Stimulated activated naive CD8-positive, alpha-beta T cell treated with anti-CD3 and anti-CD28 coated beads, Interleukin-15, Interleukin-2, amounts not matched to agents 100 ng/mL and 50 ng/mL, for 24 hours (primary cell): Measurements from ENCODE around the gene PCP2.

Experiments used
- H3K27ac Mint-ChIP-seq: one replicate; pipeline ENCODE4 v1.8.0; 2021; ENCODE audit warnings: mild to moderate bottlenecking, mixed read lengths
- H3K27me3 Mint-ChIP-seq: one replicate; pipeline ENCODE4 v1.8.0; 2021; ENCODE audit warnings: mixed read lengths
- H3K36me3 Mint-ChIP-seq: one replicate; pipeline ENCODE4 v1.8.0; 2021; ENCODE audit warnings: low read depth, mixed read lengths
- H3K4me1 Mint-ChIP-seq: one replicate; pipeline ENCODE4 v1.8.0; 2021; ENCODE audit warnings: low read depth, mixed read lengths
- H3K4me3 Mint-ChIP-seq: one replicate; pipeline ENCODE4 v1.8.0; 2021; ENCODE audit warnings: mild to moderate bottlenecking, mixed read lengths
- H3K9me3 Mint-ChIP-seq: one replicate; pipeline ENCODE4 v1.8.0; 2021; ENCODE audit warnings: mixed read lengths

The PCP2 gene

DNA sequence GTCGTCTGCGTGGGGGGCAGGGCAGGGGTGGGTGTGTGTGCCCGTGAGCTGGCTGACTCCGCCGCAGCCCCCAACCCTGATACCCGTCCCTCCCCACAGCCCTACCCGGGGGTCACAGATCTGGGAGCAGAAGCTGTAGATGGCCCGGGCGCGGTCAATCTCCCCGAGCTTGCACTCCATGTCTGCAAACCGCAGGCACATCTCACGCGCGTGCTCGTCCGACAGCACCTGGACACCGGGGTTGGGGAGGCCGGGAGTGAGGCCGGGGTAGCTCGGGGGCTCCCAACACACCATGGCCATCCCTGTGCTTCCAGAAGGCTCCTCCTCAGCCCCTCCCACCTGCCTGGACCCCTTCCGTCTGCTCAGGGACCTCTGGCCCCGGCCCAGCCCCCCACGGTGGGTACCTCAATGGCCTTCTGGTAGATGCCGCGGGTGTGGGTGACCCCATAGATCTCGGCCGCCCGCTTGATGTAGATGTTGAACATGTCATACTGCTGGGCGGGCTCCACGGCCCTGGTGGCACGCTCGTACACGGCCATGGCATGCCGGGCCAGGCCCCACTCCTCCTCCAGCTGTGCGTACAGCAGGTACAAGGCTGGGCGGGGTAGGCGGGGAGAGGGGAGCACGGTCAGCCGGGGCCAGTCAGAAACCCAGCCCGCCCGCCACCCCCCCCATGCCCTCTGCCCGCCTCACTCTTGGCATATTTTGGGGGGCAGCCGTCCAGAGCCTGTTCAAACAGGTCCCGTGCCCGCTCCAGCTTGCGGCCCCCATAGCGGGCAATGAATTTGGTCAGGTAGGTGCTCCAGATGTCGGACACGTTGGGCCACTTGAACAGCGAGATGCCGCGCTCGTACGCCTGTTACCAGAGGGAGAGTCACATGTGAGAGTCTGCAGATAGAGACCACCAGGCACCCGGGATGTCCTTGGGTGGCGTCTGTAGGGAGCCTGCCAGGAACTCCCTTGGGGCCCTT, 12.8 kb downstream of the PCP2 start:
- H3K9me3 Mint-ChIP-seq, result no peaks in the 10 kb centered on the region

DNA sequence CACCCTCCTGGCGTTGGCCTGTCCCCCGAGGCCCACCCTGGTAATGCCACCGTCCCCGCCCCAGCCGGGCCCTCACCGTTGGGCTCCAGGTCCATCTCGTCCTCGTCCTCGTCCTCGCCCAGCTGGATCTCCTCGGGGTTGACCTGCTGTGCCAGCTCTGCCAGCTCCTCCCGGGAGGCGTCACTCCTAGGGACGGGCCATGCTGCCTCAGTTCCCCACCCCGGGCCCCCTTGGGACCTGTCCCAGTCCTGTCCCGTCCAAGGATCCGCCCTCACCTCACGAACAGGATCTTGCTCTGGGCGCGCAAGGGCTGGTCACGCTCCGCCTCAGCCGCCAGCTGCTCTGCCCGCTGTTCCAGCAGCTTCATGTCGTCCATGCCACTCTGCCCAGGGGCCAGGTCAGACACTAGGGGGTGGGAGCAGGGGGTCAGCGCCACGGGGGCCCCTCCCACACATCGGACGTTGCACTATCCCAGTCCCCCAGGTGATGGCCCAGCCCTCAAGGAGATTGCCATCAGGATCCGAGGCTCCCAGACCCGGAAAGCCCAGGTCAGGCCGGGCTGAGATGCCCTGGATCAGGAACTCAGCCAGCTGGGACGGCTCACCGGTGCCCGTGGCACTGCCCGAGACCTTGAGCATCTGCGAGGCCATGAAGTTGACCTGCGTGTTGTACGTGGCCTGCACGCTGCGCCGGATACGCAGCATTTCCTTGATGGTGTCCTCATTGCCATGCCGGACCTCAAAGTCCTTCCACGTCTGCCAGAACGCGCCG, 13.7 kb downstream of the PCP2 start:
- Mint-ChIP-seq H3K27ac (no peak overlapping the region), H3K36me3 (peaks cover 26% of the 10 kb centered on the region), H3K4me3 (no peak overlapping the region), H3K4me1 (no peaks in the 10 kb centered on the region), H3K9me3 (no peaks in the 10 kb centered on the region), H3K27me3 (no peaks in the 10 kb centered on the region)

More for the DNA sequence above, 12.8 kb downstream of the PCP2 start:
- no peaks in the 10 kb centered on the region for H3K4me1 Mint-ChIP-seq
- no peaks in the 10 kb centered on the region for H3K27me3 Mint-ChIP-seq
- peaks cover 30% of the 10 kb centered on the region for H3K36me3 Mint-ChIP-seq
- no peak overlapping the region for H3K4me3 Mint-ChIP-seq
- no peak overlapping the region for H3K27ac Mint-ChIP-seq

DNA sequence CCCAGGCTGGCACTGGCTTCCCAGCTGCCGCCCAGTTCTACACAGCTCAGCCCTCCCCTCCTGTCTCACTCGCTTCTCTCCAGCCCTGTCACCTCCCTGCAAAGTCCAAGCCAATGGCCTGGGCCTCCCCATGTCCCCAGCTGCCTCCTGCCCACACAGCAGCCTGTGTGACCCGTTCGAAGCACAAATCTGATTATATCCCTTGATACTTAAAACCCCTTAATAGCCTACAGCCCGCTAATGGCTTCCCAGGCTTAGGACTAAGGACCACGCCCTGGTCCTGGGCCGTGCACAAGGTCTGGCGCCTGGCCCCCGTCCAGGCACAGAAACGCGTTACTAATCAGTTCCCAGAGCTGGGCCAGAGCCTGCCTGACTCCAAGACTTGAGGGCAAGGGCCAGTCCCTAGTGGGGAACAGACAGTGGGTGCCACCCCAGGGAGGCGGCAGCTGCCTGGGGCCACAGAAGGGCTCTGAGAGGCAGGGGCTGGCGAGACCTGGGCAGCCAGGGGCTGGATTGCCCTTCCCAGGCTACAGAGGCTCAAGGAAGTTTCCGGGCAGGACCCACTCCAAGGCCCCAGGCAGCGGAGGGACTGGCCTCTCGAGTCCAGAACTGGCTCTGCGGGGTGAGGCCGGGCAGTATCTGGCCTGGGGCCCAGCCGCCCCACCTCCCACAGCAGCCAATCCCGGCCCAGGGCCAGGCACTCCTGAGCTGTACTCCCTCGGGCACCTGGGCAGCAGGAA, 14.6 kb downstream of the PCP2 start:
- Mint-ChIP-seq H3K27ac (no peak overlapping the region), H3K4me3 (no peak overlapping the region), H3K36me3 (peaks cover 25% of the 10 kb centered on the region), H3K27me3 (no peaks in the 10 kb centered on the region), H3K9me3 (no peaks in the 10 kb centered on the region), H3K4me1 (no peaks in the 10 kb centered on the region)

DNA sequence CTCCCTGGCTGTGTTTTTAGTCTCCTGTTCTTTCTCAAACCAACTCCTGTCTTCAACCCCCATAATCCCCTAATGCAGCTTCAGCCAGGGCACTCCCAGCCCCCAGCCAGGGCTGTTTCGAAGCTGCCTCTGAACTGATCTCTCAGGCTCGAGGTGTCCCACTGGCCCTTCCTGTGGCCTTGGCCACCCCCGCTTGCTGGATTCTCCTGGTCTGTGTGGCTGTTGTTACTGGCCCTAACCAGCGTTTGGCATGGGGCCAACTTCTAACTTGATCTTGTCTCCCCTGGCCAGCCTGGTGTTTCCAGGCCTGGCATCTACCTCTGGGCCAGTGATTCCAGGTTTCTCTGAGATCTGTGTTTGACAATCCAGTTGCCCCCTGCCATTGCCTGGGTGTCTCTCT, 15.2 kb downstream of the PCP2 start:
- no peaks in the 10 kb centered on the region for H3K9me3 Mint-ChIP-seq
- no peak overlapping the region for H3K27ac Mint-ChIP-seq
- no peak overlapping the region for H3K4me3 Mint-ChIP-seq
- no peaks in the 10 kb centered on the region for H3K4me1 Mint-ChIP-seq
- H3K36me3 Mint-ChIP-seq, result peaks cover 25% of the 10 kb centered on the region
- no peaks in the 10 kb centered on the region for H3K27me3 Mint-ChIP-seq

DNA sequence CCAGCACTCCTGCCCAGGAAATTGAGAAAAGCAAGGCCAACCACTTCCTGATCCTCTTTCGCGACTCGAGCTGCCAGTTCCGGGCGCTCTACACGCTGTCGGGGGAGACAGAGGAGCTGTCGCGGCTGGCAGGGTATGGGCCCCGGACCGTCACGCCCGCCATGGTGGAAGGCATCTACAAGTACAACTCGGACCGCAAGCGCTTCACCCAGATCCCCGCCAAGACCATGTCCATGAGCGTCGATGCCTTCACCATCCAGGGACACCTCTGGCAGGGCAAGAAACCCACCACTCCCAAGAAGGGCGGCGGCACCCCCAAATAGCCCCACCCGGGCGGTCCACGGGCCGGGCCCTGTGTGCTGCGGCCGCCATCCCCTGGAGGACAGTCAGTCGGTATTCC, 15.8 kb downstream of the PCP2 start:
- no peaks in the 10 kb centered on the region for H3K4me1 Mint-ChIP-seq
- peaks cover 19% of the 10 kb centered on the region for H3K36me3 Mint-ChIP-seq
- no peaks in the 10 kb centered on the region for H3K27me3 Mint-ChIP-seq
- no peak overlapping the region for H3K4me3 Mint-ChIP-seq
- H3K27ac Mint-ChIP-seq, result no peak overlapping the region
- H3K9me3 Mint-ChIP-seq, result no peaks in the 10 kb centered on the region

DNA sequence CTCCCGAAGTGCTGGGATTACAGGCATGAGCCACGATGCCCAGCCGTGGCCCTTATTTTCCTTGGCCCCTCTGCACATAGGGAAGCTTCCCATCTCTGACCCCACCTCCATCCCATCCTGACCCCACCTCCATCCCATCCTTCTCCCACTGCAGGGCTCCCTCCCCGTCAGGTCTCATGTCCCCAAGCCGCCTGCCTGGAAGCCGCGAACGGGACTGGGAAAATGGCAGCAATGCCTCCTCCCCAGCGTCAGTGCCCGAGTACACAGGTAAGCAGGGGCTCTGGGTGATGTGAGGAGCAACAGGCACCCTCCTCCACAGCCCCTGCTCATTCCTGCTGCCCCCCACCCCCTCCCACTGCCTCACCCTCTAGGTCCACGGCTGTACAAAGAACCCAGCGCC, 16.3 kb downstream of the PCP2 start:
- Mint-ChIP-seq H3K36me3 (peaks cover 18% of the 10 kb centered on the region), H3K4me3 (no peak overlapping the region), H3K4me1 (no peaks in the 10 kb centered on the region), H3K9me3 (no peaks in the 10 kb centered on the region), H3K27ac (no peak overlapping the region), H3K27me3 (no peaks in the 10 kb centered on the region)

DNA sequence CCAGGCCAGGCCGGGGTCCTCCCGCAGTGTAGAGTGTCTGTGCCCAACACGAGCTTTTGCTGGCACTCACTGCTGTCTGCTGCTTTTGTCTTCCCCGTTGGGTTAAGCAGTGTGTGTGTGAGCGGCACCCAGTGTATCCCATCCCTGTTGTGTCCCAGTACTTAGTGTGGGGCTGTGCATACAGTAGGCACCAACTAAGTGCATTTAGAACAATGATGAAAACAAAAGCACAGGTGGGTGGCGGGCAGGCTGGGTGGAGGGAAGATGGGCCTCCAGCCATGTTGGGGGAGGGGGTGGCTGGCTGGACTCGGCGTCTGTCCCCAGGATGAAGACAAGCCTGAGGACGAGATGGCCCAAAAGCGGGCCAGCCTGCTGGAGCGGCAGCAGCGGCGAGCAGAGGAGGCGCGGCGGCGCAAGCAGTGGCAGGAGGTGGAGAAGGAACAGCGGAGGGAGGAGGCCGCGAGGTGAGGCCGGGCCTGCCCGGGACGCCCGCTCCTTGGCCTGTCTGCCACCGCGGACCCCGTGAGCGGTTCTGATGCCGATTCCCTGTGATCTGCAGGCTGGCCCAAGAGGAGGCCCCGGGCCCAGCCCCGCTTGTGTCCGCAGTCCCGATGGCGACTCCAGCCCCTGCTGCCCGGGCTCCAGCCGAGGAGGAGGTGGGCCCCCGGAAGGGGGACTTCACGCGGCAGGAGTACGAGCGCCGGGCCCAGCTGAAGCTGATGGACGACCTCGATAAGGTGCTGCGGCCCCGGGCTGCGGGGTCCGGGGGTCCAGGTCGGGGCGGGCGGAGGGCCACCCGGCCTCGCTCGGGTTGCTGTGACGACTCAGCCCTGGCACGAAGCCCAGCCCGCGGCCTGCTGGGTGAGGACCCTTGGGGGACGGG, 18.4 kb downstream of the PCP2 start:
- Mint-ChIP-seq H3K9me3 (no peaks in the 10 kb centered on the region), H3K27ac (no peak overlapping the region), H3K4me3 (no peak overlapping the region), H3K4me1 (no peaks in the 10 kb centered on the region), H3K27me3 (no peaks in the 10 kb centered on the region), H3K36me3 (peaks cover 8% of the 10 kb centered on the region)

DNA sequence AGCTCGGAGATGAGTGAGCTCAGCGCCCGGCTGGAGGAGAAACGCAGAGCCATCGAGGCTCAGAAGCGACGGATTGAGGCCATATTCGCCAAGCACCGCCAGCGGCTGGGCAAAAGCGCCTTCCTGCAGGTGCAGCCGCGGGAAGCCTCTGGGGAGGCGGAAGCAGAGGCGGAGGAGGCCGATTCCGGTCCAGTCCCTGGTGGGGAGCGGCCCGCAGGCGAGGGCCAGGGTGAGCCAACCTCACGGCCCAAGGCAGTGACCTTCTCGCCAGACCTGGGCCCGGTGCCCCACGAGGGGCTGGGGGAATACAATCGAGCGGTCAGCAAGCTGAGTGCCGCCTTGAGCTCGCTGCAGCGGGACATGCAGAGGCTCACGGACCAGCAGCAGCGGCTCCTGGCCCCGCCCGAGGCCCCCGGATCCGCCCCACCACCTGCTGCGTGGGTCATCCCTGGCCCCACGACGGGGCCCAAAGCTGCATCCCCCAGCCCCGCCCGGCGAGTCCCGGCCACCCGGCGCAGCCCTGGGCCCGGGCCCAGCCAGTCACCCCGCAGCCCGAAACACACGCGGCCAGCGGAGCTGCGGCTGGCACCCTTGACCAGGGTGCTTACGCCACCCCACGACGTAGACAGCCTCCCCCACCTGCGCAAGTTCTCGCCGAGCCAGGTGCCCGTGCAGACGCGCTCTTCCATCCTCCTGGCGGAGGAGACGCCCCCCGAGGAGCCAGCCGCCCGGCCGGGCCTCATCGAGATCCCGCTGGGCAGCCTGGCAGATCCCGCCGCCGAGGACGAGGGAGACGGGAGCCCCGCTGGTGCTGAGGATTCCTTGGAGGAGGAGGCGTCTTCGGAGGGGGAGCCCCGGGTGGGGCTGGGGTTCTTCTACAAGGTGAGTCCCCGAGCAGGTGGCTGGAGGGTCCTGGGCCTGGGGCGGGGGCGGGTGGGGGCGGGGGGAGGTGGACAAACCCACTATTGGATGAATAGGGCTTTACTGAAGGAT, 20.9 kb downstream of the PCP2 start:
- no peaks in the 10 kb centered on the region for H3K4me1 Mint-ChIP-seq
- no peaks in the 10 kb centered on the region for H3K36me3 Mint-ChIP-seq
- no peak overlapping the region for H3K27ac Mint-ChIP-seq
- H3K4me3 Mint-ChIP-seq, result no peak overlapping the region
- no peaks in the 10 kb centered on the region for H3K9me3 Mint-ChIP-seq
- H3K27me3 Mint-ChIP-seq, result no peaks in the 10 kb centered on the region

DNA sequence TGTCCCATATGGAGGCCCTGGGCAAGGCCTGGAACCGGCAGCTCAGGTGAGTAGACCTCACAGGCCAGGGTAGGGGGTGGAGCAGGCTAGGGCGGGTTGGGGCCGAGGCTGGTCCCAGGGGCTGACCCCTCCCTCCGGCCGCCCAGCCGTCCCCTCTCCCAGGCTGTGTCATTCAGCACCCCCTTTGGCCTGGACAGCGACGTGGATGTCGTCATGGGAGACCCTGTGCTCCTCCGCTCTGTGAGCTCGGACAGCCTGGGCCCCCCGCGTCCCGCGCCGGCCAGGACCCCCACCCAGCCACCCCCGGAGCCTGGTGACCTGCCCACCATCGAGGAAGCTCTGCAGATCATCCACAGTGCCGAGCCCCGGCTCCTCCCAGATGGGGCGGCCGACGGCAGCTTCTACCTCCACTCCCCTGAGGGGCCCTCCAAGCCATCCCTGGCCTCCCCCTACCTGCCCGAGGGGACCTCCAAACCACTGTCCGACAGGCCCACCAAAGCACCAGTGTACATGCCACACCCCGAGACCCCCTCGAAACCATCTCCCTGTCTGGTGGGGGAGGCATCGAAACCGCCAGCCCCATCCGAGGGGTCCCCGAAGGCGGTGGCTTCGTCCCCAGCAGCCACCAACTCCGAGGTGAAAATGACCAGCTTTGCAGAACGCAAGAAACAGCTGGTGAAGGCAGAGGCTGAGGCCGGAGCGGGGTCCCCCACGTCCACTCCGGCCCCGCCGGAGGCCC, 21.8 kb downstream of the PCP2 start:
- Mint-ChIP-seq H3K9me3 (no peaks in the 10 kb centered on the region), H3K27me3 (no peaks in the 10 kb centered on the region), H3K27ac (no peak overlapping the region), H3K36me3 (no peaks in the 10 kb centered on the region), H3K4me1 (no peaks in the 10 kb centered on the region), H3K4me3 (no peak overlapping the region)

DNA sequence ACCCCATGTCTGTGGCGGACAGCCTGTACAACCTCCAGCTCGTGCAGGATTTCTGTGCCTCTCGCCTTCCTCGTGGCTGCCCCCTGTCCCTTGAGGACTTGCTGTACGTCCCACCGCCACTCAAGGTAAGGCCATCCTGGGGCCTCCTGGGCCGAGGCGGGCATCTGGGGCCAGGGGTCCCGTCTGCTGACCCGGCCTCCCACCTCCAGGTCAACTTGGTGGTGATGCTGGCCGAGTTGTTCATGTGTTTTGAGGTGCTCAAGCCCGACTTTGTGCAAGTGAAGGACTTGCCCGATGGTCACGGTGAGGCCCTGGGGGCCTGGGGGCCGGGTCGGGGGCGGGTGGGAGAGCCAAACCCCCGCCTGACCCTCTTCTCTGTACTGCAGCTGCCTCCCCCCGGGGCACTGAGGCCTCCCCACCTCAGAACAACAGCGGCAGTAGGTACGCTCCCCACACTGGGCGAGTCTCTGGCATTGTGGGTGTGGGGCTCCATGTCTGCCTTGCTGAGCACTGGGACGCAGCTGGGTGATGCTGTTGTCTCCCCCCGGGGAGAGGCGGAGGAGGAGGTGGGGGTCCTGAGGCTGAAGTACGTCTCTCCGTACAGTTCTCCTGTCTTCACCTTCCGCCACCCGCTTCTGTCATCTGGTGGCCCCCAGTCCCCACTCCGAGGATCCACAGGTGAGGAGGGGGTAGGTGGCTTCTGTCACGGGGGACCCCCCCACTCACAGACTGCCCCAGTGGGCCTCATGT, 22.9 kb downstream of the PCP2 start:
- H3K9me3 Mint-ChIP-seq, result no peaks in the 10 kb centered on the region
- no peaks in the 10 kb centered on the region for H3K36me3 Mint-ChIP-seq
- H3K4me1 Mint-ChIP-seq, result no peaks in the 10 kb centered on the region
- H3K27me3 Mint-ChIP-seq, result no peaks in the 10 kb centered on the region
- no peak overlapping the region for H3K4me3 Mint-ChIP-seq
- no peak overlapping the region for H3K27ac Mint-ChIP-seq

DNA sequence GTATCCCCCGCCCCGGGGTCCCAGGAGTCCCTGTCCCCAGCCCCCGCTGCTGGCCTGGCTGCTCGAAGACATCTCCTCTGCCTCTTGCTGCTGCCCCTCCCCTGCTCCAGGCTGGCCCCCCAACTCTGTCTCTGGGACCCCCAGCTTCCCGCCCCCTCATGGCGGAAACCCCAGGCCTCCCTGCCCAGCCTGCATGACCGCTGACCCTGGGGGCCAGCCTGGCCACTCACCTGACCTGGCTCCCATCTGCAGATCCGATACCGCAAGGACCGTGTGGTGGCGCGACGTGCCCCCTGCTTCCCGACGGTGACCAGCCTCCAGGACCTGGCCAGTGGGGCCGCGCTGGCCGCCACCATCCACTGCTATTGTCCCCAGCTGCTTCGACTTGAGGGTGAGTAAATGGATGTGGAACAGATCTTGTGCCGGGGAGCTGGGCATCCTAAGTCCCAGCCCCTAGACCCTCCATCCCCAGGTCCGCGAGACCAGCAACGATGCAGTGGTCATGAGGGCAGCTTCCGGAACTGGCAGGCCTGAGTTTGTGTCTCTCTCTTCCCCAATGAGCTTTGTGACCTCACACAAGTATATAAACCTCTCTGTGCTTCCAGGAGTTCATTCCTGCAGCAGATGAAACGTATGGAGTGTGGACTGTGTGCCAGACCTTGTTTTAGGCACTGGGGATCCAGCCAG, 25.5 kb downstream of the PCP2 start:
- H3K4me3 Mint-ChIP-seq, result no peak overlapping the region
- no peaks in the 10 kb centered on the region for H3K27me3 Mint-ChIP-seq
- no peak overlapping the region for H3K27ac Mint-ChIP-seq
- no peaks in the 10 kb centered on the region for H3K4me1 Mint-ChIP-seq
- H3K36me3 Mint-ChIP-seq, result no peaks in the 10 kb centered on the region
- H3K9me3 Mint-ChIP-seq, result no peaks in the 10 kb centered on the region
